Choroid plexus epithelial cell (primary cell): ENCODE data around the gene FAM185A.
"Not testable (repeated sequence)": the region's sequence is repeated elsewhere in the genome, so short reads cannot be mapped to it uniquely, and the experiment has no call there.

Experiments
- DNase-seq: peaks from one replicate; pipeline ENCODE4 v3.0.0-alpha.2; 2010; ENCODE audit warnings: low read depth
- H3K4me3 ChIP-seq: 2 replicates; pipeline ENCODE4 v1.5.1; 2011; ENCODE audit warnings: low read depth, mild to moderate bottlenecking, control low read depth, low read length, moderate library complexity
- TF ChIP-seq, protein P1 (sequence below): conservative IDR thresholded peaks from 2 replicates; pipeline ENCODE4 v1.5.1; 2011; ENCODE audit warnings: low read depth, mild to moderate bottlenecking, control low read depth, inconsistent platforms, low read length, moderate library complexity

Gene FAM185A

DNA sequence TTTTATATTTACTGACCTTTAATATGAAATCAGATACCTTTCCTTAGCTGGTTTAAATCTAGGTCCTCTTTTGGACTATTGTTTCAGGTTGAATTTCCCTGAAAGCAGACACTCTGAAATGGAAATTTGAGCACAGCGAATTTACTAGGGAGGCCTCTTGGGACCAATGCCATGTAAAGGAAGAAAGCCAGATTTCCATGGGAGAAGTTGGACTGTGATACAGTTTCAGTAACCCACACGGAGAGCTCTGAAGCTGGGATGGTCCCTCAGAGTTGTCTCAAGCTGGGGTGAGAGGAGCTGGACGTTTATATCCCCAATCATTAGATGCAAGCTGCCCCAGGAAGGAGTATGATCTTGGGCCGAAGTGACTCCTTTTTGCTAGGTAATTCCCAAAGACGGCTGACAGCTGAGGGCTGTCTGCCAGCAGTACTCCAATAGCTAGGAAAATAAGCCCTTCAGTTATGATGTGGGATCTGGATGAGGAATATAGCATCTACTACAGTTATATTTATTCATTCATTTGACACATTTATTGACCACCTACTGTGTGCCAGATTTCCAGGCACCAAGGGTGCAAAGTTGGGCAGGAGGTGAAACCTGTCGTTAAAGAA lies 14.6 kb downstream of the FAM185A start:
- H3K4me3 ChIP-seq, DNase-seq: not testable (repeated sequence)

DNA sequence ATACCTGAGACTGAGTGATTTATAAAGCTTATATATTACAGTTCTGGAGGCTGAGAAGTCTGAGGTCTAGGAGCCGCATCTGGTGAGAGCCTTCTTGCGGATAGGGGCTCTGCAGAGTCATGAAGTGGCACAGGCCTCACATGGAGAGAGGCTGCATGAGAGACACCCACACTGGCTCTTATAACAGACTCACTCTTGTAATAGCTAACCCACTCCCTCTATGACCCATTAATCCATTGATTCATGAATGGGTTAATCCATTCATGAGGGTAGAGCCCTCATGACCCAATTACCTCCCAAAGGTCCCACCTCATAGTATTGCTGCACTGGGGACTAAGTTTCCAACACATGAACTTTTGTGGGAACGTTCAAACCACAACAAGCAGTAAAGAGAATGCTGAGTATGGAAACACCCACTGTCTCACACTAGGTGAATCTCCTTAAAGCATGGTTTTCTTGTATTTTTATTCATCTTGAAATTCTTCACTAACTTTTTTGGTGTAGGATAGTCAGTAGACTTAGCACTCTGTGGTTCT lies 20.9 kb downstream of the FAM185A start:
- H3K4me3 ChIP-seq, DNase-seq: not testable (repeated sequence)

GRCh38 chr7:102770467-102770866 lies 21.7 kb downstream of the FAM185A start:
- H3K4me3 ChIP-seq, result not testable (repeated sequence)

GRCh38 chr7:102776217-102776616 lies 27.4 kb downstream of the FAM185A start:
- not testable (repeated sequence) for H3K4me3 ChIP-seq, DNase-seq

More at GRCh38 chr7:102770467-102770866, 21.7 kb downstream of the FAM185A start:
- DNase-seq, result not testable (repeated sequence)

- H3K4me3 ChIP-seq, DNase-seq: not testable (repeated sequence)
These were observed 29.9 kb downstream of the FAM185A start for GRCh38 chr7:102778663-102779062.

DNA sequence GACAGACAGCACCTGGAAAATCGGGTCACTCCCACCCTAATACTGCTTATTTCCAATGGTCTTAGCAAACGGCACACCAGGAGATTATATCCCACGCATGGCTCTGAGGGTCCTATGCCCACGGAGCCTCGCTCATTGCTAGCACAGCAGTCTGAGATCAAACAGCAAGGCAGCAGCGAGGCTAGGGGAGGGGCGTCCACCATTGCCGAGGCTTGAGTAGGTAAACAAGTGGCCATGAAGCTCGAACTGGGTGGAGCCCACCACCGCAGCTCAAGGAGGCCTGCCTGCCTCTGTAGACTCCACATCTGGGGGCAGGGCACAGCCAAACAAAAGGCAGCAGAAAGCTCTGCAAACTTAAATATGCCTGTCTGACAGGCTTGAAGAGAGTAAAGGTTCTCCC lies 32.1 kb downstream of the FAM185A start:
- DNase-seq, H3K4me3 ChIP-seq: not testable (repeated sequence)

DNA sequence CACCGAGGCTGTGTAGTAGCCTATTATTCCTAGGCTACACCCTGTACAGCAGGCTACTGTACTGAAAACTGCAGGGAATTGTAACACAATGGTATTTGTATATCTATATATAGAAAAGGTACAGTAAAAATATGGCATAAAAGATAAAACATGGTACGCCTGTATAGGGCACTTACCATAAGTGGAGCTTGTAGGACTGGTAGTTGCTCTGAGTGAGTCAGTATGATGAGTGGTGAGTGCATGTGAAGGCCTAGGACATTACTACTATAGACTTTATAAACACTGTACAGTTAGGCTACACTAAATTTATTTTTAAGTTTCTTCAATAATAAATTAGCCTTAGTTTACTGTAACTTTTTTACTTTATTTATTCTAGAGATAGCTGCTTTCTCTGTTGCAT lies 40.0 kb downstream of the FAM185A start:
- not testable (repeated sequence) for H3K4me3 ChIP-seq, DNase-seq

- DNase-seq, H3K4me3 ChIP-seq: not testable (repeated sequence)
These were observed 41.7 kb downstream of the FAM185A start for GRCh38 chr7:102790364-102791100.

GRCh38 chr7:102791367-102791766 lies 42.6 kb downstream of the FAM185A start:
- H3K4me3 ChIP-seq, DNase-seq: not testable (repeated sequence)

- H3K4me3 ChIP-seq, DNase-seq: not testable (repeated sequence)
These were observed 43.0 kb downstream of the FAM185A start for GRCh38 chr7:102791831-102792230.

DNA sequence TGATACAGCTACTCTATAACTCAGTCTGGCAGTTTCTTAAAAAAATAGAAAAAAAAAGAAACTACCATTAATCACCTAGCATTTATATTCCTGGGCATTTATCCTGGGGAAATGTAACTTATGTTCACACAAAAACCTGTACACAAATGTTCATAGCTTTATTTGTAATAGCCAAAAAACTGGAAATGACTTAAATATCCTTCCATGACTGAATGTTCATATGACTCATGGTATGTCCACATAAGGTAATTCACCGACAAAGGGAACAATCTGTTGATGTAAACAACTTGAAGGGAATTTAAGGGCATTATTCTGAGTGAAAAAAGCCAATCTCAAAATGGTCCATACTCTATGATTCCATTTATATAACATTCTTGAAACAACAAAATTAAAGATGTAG lies 45.8 kb downstream of the FAM185A start:
- not testable (repeated sequence) for H3K4me3 ChIP-seq, DNase-seq

- not testable (repeated sequence) for DNase-seq, H3K4me3 ChIP-seq
These were observed 47.3 kb downstream of the FAM185A start for GRCh38 chr7:102795987-102796595.

DNA sequence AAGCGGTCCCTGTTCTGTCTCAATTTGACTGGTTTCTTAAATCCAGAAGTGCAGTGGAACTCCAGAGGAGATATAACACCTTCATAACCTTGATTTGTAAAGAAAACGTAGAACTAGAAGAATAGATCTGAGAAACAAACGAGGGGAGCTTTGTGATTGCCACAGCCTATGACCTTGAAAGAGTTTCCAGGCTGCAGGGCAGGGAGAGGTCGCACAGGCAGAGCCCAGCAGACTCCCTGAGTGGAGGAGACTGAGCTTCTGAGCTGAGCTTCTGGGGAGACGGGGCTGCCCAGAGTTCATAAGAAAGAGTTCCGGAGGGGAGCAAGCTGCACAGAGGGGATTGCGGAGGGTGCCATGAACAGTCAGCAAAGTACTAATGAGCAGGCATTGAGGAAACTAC lies 57.8 kb downstream of the FAM185A start:
- TF ChIP-seq, protein P1, sequence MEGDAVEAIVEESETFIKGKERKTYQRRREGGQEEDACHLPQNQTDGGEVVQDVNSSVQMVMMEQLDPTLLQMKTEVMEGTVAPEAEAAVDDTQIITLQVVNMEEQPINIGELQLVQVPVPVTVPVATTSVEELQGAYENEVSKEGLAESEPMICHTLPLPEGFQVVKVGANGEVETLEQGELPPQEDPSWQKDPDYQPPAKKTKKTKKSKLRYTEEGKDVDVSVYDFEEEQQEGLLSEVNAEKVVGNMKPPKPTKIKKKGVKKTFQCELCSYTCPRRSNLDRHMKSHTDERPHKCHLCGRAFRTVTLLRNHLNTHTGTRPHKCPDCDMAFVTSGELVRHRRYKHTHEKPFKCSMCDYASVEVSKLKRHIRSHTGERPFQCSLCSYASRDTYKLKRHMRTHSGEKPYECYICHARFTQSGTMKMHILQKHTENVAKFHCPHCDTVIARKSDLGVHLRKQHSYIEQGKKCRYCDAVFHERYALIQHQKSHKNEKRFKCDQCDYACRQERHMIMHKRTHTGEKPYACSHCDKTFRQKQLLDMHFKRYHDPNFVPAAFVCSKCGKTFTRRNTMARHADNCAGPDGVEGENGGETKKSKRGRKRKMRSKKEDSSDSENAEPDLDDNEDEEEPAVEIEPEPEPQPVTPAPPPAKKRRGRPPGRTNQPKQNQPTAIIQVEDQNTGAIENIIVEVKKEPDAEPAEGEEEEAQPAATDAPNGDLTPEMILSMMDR, result no peak
- DNase-seq, result no peak
- H3K4me3 ChIP-seq, result no peak overlapping the region
